ENCODE results near the gene RPTOR.
"Not testable (repeated sequence)": the region's sequence is repeated elsewhere in the genome, so short reads cannot be mapped to it uniquely, and the experiment has no call there.

Gene RPTOR

GRCh38 chr17:80745183-80745582 is 200.5 kb downstream of the RPTOR start:
- no peak for DNase-seq (ENCODE audit: low spot score)

- DNase-seq (ENCODE audit: low spot score), result no peak
Measured at GRCh38 chr17:80746262-80746935, 201.8 kb downstream of the RPTOR start.

- DNase-seq (ENCODE audit: low spot score), result no peak
Measured at GRCh38 chr17:80747469-80747868, 202.8 kb downstream of the RPTOR start.

- DNase-seq (ENCODE audit: low spot score), result no peak
Measured at GRCh38 chr17:80749611-80750010, 205.0 kb downstream of the RPTOR start.

GRCh38 chr17:80750263-80750662 is 205.6 kb downstream of the RPTOR start:
- peak; percentile 37 for DNase-seq (ENCODE audit: low spot score)

- no peak for DNase-seq (ENCODE audit: low spot score)
Measured at GRCh38 chr17:80751070-80751945, 206.7 kb downstream of the RPTOR start.

GRCh38 chr17:80751946-80752581 is 207.4 kb downstream of the RPTOR start:
- no peak for DNase-seq (ENCODE audit: low spot score)

GRCh38 chr17:80753685-80754345 is 209.2 kb downstream of the RPTOR start:
- no peak for DNase-seq (ENCODE audit: low spot score)

- no peak for DNase-seq (ENCODE audit: low spot score)
Measured at GRCh38 chr17:80754846-80755245, 210.2 kb downstream of the RPTOR start.

GRCh38 chr17:80755650-80756405 is 211.2 kb downstream of the RPTOR start:
- DNase-seq (ENCODE audit: low spot score), result peak; percentile 67

- DNase-seq (ENCODE audit: low spot score), result no peak
Measured at GRCh38 chr17:80758481-80759376, 214.1 kb downstream of the RPTOR start.

- no peak for DNase-seq (ENCODE audit: low spot score)
Measured at GRCh38 chr17:80759377-80759673, 214.7 kb downstream of the RPTOR start.

GRCh38 chr17:80760511-80760911 is 215.9 kb downstream of the RPTOR start:
- no peak for DNase-seq (ENCODE audit: low spot score)

GRCh38 chr17:80761110-80761871 is 216.7 kb downstream of the RPTOR start:
- no peak for DNase-seq (ENCODE audit: low spot score)

GRCh38 chr17:80762076-80762475 is 217.4 kb downstream of the RPTOR start:
- no peak for DNase-seq (ENCODE audit: low spot score)

- no peak for DNase-seq (ENCODE audit: low spot score)
Measured at GRCh38 chr17:80763293-80763867, 218.7 kb downstream of the RPTOR start.

GRCh38 chr17:80764627-80765145 is 220.0 kb downstream of the RPTOR start:
- not testable (repeated sequence) for DNase-seq (ENCODE audit: low spot score)

- DNase-seq (ENCODE audit: low spot score), result no peak
Measured at GRCh38 chr17:80765241-80765961, 220.8 kb downstream of the RPTOR start.
